ENCODE measurements around the gene OLA1.

OLA1 gene

DNA sequence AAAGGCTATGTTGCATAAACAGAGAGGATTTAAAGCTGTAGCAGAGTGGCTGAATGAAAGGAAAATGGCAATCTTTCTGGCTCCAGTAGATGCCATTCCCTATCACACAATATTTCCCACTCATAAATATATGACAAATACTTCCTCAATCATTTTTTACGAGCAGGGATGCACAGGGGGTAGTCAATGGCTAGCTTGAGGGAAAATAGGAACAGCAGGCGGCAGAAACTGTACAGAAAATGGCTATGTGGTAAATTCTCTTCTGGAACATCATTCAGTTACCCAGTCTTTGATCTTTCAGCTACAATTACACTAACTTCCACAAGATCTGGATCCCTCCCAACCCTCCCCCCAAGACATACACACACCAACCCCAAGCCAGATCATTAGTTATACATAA, 127.2 kb downstream of the OLA1 start:
- no peak for DNase-seq (ENCODE audit: low read depth)

DNA sequence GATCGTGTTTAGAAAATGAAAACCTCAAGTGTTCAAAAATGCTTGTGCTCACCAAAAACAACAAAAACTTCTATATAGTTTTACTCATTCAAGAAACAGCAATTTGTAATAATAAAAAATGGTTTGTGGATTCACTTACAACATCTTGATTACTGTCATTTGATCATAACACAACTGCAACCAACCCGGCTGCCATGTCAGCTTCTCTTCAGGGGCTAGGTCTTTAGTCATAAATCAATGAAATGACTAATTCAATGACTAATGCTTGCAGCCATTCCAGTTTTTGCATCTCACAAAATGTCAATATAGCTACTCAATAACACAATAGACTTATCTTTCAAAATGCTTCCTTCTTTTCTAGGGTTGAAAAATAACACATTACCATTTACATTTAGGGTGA, 128.0 kb downstream of the OLA1 start:
- no peak for DNase-seq (ENCODE audit: low read depth)

GRCh38 chr2:174117951-174118930, 130.1 kb downstream of the OLA1 start:
- DNase-seq (ENCODE audit: low read depth): no peak

- DNase-seq (ENCODE audit: low read depth): no peak
Observed at GRCh38 chr2:174112073-174112472, 136.3 kb downstream of the OLA1 start.

- DNase-seq (ENCODE audit: low read depth): no peak
Observed at GRCh38 chr2:174108579-174108978, 139.8 kb downstream of the OLA1 start.

- no peak for DNase-seq (ENCODE audit: low read depth)
Observed at GRCh38 chr2:174106736-174107135, 141.6 kb downstream of the OLA1 start.

GRCh38 chr2:174094542-174094941, 153.8 kb downstream of the OLA1 start:
- no peak for DNase-seq (ENCODE audit: low read depth)

DNA sequence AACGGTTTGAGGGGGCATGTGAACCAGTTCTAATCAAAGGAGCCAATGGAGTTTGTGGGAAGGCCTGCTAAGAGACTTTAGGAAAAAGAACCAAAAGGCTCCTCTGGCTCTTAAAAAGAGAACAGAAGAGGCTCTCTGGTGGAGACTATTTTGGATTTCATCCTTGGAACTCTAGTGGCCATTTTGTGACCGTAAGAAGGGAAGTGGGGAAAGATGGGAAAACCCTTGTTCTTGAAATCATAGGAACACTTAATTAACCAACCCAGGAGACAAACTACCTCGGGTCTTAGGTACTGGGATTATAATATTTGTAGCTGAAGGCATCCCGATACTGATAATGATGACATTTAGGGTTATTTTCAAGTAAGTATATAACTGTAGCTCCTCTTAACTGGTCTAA, 157.9 kb downstream of the OLA1 start:
- DNase-seq (ENCODE audit: low read depth): no peak

DNA sequence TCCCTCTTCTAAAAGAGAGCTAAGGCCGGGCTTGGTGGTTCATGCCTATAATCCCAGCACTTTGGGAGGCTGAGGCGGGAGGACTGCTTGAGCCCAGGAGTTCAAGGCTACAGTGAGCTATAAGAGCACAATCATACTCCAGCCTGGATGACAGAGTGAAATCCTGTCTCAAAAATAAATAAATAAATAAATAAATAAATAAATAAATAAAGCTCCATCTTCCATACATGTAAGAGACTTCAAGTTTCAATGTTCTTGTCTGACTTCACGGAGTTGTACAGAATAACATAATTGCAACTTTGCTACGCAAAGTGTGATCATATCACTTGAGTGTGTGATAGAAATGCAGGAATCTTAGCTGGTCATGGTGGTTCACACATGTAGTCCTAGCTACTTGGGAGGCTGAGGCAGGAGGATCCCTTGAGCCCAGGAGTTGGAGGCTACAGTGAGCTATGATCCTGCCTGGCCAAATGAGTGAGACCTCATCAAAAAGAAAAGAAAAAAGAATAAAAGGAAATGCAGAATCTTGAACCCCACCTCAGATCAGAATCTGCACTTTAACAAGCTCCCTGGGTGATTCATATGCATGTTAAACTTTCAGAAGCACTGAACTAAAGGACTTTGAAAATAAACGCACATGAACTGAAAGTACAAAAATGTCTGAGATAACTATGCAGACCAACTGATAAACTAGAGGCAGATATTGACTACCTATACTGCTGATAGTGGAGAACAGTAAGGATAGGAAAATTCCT, 159.4 kb downstream of the OLA1 start:
- DNase-seq (ENCODE audit: low read depth): no peak

DNA sequence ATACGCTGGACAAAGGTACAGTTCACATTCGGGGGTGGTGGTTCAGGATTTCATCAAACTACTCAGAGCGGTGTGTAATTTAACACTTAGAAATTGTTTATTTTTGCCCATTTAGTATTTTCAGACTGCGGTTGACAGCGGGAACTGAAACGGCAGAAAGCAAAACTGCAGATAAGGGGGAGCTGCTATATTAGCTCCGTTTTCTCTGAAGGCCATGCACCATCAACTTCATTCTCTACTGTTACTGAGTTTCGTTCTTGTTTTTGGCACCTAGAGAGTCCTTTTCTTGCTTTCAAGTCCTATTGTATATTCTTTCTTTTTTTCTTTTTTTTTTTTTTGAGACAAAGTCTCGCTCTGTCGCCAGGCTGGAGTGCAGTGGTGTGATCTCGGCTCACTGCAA, 161.6 kb downstream of the OLA1 start:
- no peak for DNase-seq (ENCODE audit: low read depth)

DNA sequence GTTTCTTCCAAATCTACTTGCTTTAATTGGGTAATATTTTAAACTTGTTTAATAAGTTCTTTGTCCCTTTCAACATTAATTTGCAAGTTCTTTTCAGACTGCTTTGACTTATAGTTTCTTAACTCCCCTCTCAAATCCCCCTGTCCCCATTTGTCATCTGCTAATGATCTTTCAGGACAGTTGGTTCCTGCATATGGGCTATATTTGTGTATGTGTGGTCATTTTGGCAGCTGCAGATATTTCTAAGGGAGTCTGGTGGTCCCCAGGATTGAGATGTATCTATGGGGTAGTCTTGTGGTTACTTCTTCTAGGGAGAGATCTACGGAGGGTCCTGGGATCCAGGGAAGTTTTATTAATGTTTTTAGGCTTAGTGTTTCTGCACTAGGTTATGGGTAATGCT, 162.6 kb downstream of the OLA1 start:
- no peak for DNase-seq (ENCODE audit: low read depth)

DNA sequence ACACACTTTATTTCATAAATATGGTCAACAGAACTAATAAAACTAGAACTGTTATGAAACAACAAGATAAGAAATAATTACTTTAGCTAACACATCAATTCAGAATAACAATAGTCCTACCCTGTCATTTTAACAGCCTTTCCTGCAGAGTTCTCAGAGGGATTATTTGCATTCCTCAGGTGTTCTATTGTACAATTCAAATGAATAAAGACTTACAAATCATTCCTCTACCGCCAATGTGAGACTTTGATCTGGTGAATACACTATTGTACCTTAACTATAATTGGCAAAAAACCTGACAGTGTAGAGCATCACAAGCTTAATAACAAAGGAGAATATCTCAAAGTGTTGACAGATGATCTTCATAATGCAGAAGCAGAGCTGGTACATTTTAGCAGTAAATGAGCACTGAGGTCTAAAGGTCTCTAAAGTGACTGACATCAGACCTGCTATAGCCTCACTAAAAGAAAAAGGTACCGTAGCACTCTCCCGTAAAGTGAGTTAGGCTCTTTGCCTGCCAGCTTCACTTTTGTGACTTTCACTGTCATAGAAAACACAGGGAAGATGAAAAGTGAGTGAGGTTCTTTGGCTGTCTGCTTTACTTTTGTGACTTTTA, 164.4 kb downstream of the OLA1 start:
- no peak for DNase-seq (ENCODE audit: low read depth)

- no peak for DNase-seq (ENCODE audit: low read depth)
Observed at GRCh38 chr2:174080672-174081121, 167.6 kb downstream of the OLA1 start.

DNA sequence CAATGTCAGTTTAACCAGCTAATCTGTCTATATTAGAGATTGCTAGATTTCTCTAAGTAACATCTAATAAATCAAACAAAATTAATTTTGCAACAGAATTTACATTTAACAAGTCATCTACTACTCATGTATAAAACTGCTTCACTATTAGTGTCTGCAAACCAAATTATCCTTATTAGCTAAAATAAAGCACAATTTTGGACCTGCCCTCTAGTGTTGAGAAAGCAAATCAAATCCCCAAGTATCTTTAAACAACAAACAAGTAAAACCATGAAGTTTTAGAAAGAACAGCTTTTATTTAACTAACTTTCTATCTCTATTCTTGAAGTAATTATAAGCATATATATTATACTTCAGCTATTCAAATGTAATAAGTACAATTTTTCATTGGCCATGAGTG, 170.1 kb downstream of the OLA1 start:
- DNase-seq (ENCODE audit: low read depth): no peak

DNA sequence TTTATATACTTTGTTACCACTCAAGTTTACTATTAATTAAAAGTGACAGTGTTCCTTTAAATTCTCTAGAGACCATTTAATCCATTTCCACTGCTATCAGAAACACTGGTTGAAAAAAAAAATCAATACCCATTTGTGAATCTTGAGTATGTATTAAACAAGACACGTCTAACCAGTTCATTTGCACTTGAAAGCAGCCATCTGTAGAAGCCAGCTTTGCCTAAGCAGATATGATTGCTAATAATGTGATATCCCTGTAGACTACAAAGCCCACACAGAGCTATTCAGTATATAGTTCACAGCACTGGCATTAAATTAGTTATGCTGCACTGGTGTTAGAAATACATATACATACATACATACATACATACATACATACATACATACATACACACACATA, 171.4 kb downstream of the OLA1 start:
- DNase-seq (ENCODE audit: low read depth): no peak

DNA sequence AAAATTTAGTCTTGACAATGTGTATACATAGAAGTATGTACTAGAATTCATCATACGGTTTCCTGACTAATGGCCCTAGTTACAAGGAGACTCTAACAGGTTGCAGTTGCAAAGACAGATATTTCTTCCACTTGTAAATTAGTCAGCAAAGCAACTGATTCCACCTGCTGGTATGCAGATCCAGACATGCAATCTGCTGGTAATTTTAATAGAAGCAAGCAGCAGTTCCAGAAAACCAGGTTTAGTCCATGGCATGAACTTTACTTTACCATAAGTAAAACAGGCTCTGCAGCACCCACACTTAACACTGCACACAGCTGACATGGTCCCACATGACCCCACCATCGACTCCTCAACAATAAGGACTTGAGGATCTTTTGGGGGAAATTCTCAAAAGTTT, 172.3 kb downstream of the OLA1 start:
- no peak for DNase-seq (ENCODE audit: low read depth)

DNA sequence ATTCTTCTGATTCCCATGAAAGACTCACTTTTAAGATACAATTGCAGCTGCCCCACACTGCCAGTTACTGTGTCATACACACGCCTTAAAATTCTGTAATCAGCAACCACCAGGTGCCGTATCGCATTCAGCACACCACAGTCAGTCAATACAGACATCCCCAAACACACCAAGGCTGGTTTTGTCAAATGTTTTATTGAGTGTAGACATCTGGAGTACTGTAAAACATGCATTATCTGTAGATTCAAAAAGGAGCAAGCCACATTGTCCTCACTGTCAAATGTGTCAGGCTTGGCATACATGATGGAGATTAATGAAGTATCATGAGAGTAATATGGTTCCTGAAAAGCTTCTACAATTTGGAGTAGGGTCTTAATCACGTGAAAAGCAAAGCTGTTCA, 173.5 kb downstream of the OLA1 start:
- DNase-seq (ENCODE audit: low read depth): no peak

DNA sequence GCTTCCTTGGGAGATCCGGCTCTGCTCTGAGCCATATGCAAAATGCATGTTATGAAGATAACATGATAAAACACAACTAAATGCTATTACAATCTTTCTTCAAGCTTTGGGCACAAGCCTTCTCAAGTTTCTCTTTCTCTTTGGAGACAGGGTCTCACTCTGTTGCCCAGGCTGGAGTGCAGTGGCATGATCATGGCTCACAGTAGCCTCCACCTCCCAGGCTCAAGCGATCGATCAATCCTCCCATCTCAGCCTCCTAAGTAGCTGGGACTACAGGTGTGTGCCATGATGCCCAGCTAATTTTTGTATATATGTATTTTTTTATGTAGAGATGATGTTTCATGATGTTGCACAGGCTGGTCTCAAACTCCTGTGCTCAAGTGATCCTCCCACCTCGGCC, 175.5 kb downstream of the OLA1 start:
- DNase-seq (ENCODE audit: low read depth): no peak

GRCh38 chr2:174072069-174072468, 176.3 kb downstream of the OLA1 start:
- no peak for DNase-seq (ENCODE audit: low read depth)

DNA sequence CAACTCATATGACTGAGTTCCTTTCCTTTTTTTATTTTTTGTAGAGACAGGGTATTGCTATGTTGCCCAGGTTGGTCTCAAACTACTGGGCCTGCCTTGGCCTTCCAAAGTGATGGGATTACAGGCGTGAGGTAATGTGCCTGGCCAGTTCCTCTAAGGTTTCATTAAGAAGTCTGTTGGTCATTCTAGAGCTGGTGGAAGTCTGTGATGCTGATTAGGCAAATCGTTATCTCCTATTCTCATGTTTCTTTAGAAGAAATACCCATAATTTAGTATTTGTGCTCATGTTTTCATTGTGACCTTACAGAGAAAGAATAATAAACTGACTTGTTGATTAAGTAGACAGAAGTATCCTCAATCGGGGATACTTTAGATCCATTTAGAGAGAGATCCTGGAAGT, 177.0 kb downstream of the OLA1 start:
- no peak for DNase-seq (ENCODE audit: low read depth)

GRCh38 chr2:174070281-174070680, 178.1 kb downstream of the OLA1 start:
- DNase-seq (ENCODE audit: low read depth): no peak

DNA sequence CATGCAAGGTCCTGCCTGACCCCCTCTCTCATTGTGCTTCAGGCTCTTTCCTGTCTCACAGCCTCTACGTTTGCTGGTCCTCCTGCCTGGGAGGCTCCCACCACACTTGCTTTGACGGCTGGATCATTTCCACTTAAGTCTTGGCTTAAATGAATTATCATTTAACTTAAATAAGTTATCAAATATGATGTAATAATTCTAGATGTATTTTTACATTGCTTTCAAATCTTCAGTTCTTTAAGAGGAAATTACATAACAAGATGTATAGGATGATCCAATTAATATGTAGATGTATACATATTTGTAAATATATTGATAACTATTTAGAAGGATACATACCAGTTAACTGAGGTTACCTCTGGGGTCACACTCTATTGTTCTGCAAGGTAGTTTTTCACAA, 180.5 kb downstream of the OLA1 start:
- DNase-seq (ENCODE audit: low read depth): no peak

GRCh38 chr2:174066871-174067270, 181.5 kb downstream of the OLA1 start:
- DNase-seq (ENCODE audit: low read depth): no peak
